HEK293 (cell line): ENCODE measurements around the gene ANK2.

Experiments
- CTCF ChIP-seq: fragments of 450-650 bp; formaldehyde crosslinking; IDR thresholded peaks from 2 replicates; pipeline ENCODE4 v1.5.1; 2016; ENCODE audit warnings: missing biosample characterization, missing genetic modification characterization
- HOXA7 ChIP-seq: sonication (generic); formaldehyde crosslinking; IDR thresholded peaks from 2 replicates; pipeline ENCODE4 v1.8.1; 2022; ENCODE audit warnings: missing genetic modification reagents, borderline replicate concordance
- IKZF3 ChIP-seq: fragments of 450-650 bp; IDR thresholded peaks from 2 replicates; pipeline ENCODE4 v1.5.0; 2018; ENCODE audit warnings: missing biosample characterization, mild to moderate bottlenecking, missing genetic modification characterization, moderate library complexity
- SALL2 ChIP-seq: fragments of 450-650 bp; formaldehyde crosslinking; IDR thresholded peaks from 2 replicates; pipeline ENCODE4 v1.5.0; 2017; ENCODE audit warnings: missing biosample characterization, mild to moderate bottlenecking, missing genetic modification characterization, borderline replicate concordance

- no peak for TF ChIP-seq SALL2 (tag by site-specific recombination)
- TF ChIP-seq IKZF3 (tag by site-specific recombination) = no peak
- TF ChIP-seq CTCF = 0 out of 2 replicates have a peak, but pooled peaks have one; percentile 22
- no peak for TF ChIP-seq HOXA7
Measured at GRCh38 chr4:113394730-113395530, 345.5 kb downstream of the ANK2 start.
